Activated CD4-positive, alpha-beta memory T cell treated with anti-CD3 and anti-CD28 coated beads for 36 hours (primary cell): Measurements from ENCODE around the gene CADPS2. TPM values are rescaled to one million over a fixed set of nuclear protein-coding genes. Genes with fewer than 3 reads are reported as not detected.

Experiments used
- CTCF ChIA-PET: fragments of 350-600 bp; sonication (Branson Sonifier 250); formaldehyde crosslinking; loops from one replicate; lab custom pipeline; 2021; ENCODE audit warnings: antibody characterized with exemption, inconsistent platforms; lab: Charles Lee
- POLR2A ChIA-PET: fragments of 350-600 bp; sonication (Branson Sonifier 250); formaldehyde crosslinking; loops from one replicate; lab custom pipeline; 2021; ENCODE audit warnings: antibody characterized with exemption; lab: Charles Lee
- DNase-seq: peaks from one replicate; pipeline ENCODE4 v3.0.0-alpha.2; 2020
- H3K27ac Mint-ChIP-seq: one replicate; pipeline ENCODE4 v1.8.0; 2021; ENCODE audit warnings: mixed read lengths
- H3K27me3 Mint-ChIP-seq: one replicate; pipeline ENCODE4 v1.8.0; 2021; ENCODE audit warnings: mixed read lengths
- H3K36me3 Mint-ChIP-seq: one replicate; pipeline ENCODE4 v1.8.0; 2021; ENCODE audit warnings: mixed read lengths
- H3K4me1 Mint-ChIP-seq: one replicate; pipeline ENCODE4 v1.8.0; 2021; ENCODE audit warnings: low read depth, mixed read lengths
- H3K4me3 Mint-ChIP-seq: one replicate; pipeline ENCODE4 v1.8.0; 2021; ENCODE audit warnings: mild to moderate bottlenecking, mixed read lengths
- H3K9me3 Mint-ChIP-seq: one replicate; pipeline ENCODE4 v1.8.0; 2021; ENCODE audit warnings: mixed read lengths
- intact Hi-C: fragments of 100-400 bp; cut with micrococcal nuclease; formaldehyde crosslinking; loops from one replicate; pipeline ENCODE4 v1.15.1; 2023
- total RNA-seq, 2 experiments: library from RNA; stranded (reverse); gene quantifications; one replicate each; pipeline ENCODE4 v1.2.3, GENCODE V29; 2021

The CADPS2 gene
- total RNA-seq, 2 experiments from 2014 or later: not detected

DNA sequence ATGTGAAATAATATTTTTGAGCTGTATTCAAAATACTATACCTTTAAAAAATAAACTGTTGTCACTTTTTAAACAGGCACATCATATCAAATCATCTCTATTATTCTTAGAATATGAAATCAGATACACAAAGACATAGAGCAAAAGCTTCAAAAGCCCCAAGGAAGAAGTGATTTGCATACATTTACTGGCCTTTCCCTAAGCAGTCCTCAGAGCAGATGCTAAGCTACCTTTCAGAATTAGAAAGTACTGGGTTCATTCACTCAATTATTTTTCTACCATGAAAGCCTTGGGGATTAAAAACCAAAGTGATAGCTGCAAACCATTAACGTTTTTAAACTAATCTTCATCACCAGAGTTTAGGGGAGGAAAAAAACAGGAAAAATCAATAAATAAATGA is 127.8 kb downstream of the CADPS2 start:
- Mint-ChIP-seq H3K4me3 (no peak overlapping the region), H3K36me3 (no peaks in the 10 kb centered on the region), H3K27me3 (no peaks in the 10 kb centered on the region), H3K27ac (no peak overlapping the region), H3K9me3 (peaks cover 2% of the 10 kb centered on the region), H3K4me1 (no peaks in the 10 kb centered on the region)
- POLR2A ChIA-PET: no interaction called here
- DNase-seq: no peak
- CTCF ChIA-PET: no interaction called here
- intact Hi-C loops: no loop called here

- intact Hi-C loops: no loop called here
- POLR2A ChIA-PET: no interaction called here
- H3K4me3 Mint-ChIP-seq: no peak overlapping the region
Observed at GRCh38 chr7:122756860-122757259, 129.4 kb downstream of the CADPS2 start.

DNA sequence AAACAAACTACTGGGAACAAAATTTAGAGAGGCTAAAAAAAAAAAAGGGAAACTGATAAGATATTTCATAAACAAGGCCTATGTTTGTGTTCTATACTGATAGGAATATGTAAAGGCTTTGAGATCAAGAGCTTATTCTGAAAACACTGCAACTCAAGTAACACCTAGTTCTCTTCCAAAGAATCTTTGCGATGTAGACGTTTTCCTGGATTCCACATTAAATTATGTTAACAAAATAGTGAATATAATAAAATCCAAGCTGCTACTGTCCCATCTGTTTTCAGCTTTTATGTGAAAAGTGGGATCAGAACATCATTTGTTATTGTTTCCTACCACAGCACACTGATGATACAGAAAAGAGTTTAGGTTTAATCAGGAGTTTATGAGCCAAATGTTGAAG is 130.6 kb downstream of the CADPS2 start:
- Mint-ChIP-seq H3K4me3 (no peak overlapping the region), H3K36me3 (no peaks in the 10 kb centered on the region), H3K27me3 (no peaks in the 10 kb centered on the region), H3K27ac (no peak overlapping the region), H3K4me1 (no peaks in the 10 kb centered on the region), H3K9me3 (no peaks in the 10 kb centered on the region)
- no peak for DNase-seq
- ChIA-PET CTCF (no interaction called here), POLR2A (no interaction called here)
- intact Hi-C loops: no loop called here

More at GRCh38 chr7:122756860-122757259, 129.4 kb downstream of the CADPS2 start:
- no peaks in the 10 kb centered on the region for H3K27me3 Mint-ChIP-seq
- no peak overlapping the region for H3K27ac Mint-ChIP-seq
- CTCF ChIA-PET: no interaction called here
- H3K4me1 Mint-ChIP-seq: no peaks in the 10 kb centered on the region
- no peak for DNase-seq
- H3K9me3 Mint-ChIP-seq: no peaks in the 10 kb centered on the region
- no peaks in the 10 kb centered on the region for H3K36me3 Mint-ChIP-seq

GRCh38 chr7:122752583-122752982 is 133.7 kb downstream of the CADPS2 start:
- no peaks in the 10 kb centered on the region for H3K27me3 Mint-ChIP-seq
- no peak for DNase-seq
- H3K4me3 Mint-ChIP-seq: no peak overlapping the region
- H3K27ac Mint-ChIP-seq: no peak overlapping the region
- ChIA-PET POLR2A (no interaction called here), CTCF (no interaction called here)
- intact Hi-C loops: no loop called here
- H3K9me3 Mint-ChIP-seq: no peaks in the 10 kb centered on the region
- H3K36me3 Mint-ChIP-seq: no peaks in the 10 kb centered on the region
- H3K4me1 Mint-ChIP-seq: no peaks in the 10 kb centered on the region

GRCh38 chr7:122750389-122750788 is 135.9 kb downstream of the CADPS2 start:
- no peak overlapping the region for H3K27ac Mint-ChIP-seq
- H3K27me3 Mint-ChIP-seq: no peaks in the 10 kb centered on the region
- CTCF ChIA-PET: no interaction called here
- DNase-seq: no peak
- peaks cover 4% of the 10 kb centered on the region for H3K9me3 Mint-ChIP-seq
- intact Hi-C loops: no loop called here
- H3K36me3 Mint-ChIP-seq: no peaks in the 10 kb centered on the region
- H3K4me3 Mint-ChIP-seq: no peak overlapping the region
- H3K4me1 Mint-ChIP-seq: no peaks in the 10 kb centered on the region
- POLR2A ChIA-PET: no interaction called here

- Mint-ChIP-seq H3K27me3 (no peaks in the 10 kb centered on the region), H3K4me3 (no peak overlapping the region), H3K36me3 (no peaks in the 10 kb centered on the region), H3K9me3 (peaks cover 4% of the 10 kb centered on the region), H3K27ac (no peak overlapping the region), H3K4me1 (no peaks in the 10 kb centered on the region)
- DNase-seq: no peak
- intact Hi-C loops: no loop called here
- ChIA-PET POLR2A (no interaction called here), CTCF (no interaction called here)
Observed at GRCh38 chr7:122748195-122748594, 138.1 kb downstream of the CADPS2 start.

GRCh38 chr7:122746948-122747347 is 139.3 kb downstream of the CADPS2 start:
- H3K36me3 Mint-ChIP-seq: no peaks in the 10 kb centered on the region
- no peak overlapping the region for H3K4me3 Mint-ChIP-seq
- intact Hi-C loops: no loop called here
- no peaks in the 10 kb centered on the region for H3K4me1 Mint-ChIP-seq
- DNase-seq: no peak
- ChIA-PET POLR2A (no interaction called here), CTCF (no interaction called here)
- peaks cover 4% of the 10 kb centered on the region for H3K9me3 Mint-ChIP-seq
- H3K27me3 Mint-ChIP-seq: no peaks in the 10 kb centered on the region
- no peak overlapping the region for H3K27ac Mint-ChIP-seq

DNA sequence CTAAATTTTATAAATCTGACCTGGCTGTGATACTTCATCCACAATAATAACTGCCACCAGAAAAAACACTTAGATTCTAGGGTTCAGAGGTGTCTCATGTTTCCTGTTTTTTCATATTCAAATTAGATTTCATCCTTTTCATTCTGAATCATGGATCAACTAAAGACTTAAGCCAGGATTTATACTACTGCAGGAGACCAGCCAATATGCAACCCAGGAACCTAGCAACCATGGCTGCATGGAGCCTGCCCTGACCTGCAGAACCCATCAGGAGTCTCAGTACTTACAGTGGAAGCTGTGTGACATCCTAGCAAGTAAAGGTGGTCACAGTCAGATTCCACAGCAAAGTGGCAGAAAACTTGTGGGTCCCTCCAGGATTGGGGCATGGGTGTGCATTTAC is 143.0 kb downstream of the CADPS2 start:
- H3K27ac Mint-ChIP-seq: no peak overlapping the region
- peaks cover 4% of the 10 kb centered on the region for H3K9me3 Mint-ChIP-seq
- H3K4me3 Mint-ChIP-seq: no peak overlapping the region
- ChIA-PET POLR2A (no interaction called here), CTCF (no interaction called here)
- no peaks in the 10 kb centered on the region for H3K4me1 Mint-ChIP-seq
- no peaks in the 10 kb centered on the region for H3K36me3 Mint-ChIP-seq
- intact Hi-C loops: no loop called here
- H3K27me3 Mint-ChIP-seq: no peaks in the 10 kb centered on the region
- DNase-seq: no peak

- POLR2A ChIA-PET: no interaction called here
- Mint-ChIP-seq H3K4me3 (no peak overlapping the region), H3K36me3 (no peaks in the 10 kb centered on the region), H3K27me3 (no peaks in the 10 kb centered on the region), H3K9me3 (no peaks in the 10 kb centered on the region), H3K4me1 (no peaks in the 10 kb centered on the region), H3K27ac (no peak overlapping the region)
- CTCF ChIA-PET: no interaction called here
- DNase-seq: no peak
- intact Hi-C loops: no loop called here
Observed at GRCh38 chr7:122738947-122739346, 147.3 kb downstream of the CADPS2 start.

GRCh38 chr7:122736183-122736582 is 150.1 kb downstream of the CADPS2 start:
- intact Hi-C loops: no loop called here

DNA sequence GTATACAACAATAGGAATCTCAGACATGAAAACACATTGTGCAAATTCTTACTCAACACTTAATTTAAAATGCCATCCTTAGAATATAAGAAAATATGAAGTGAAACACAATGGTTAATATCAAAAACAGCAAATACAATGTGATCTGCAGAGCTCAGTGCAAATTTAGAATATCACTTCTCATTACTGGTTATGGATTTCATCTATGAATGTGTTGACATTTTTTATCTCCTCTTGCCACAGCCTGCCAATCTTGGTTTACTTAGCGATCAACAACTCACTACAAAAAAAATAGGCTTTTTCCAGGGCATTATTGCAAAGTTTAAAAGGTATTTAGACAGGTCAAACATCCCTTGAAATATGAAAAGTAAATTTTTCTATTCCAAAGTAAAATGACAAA is 158.5 kb downstream of the CADPS2 start:
- CTCF ChIA-PET: no interaction called here
- Mint-ChIP-seq H3K27ac (no peak overlapping the region), H3K36me3 (no peaks in the 10 kb centered on the region), H3K4me1 (no peaks in the 10 kb centered on the region), H3K9me3 (peaks cover 9% of the 10 kb centered on the region), H3K27me3 (no peaks in the 10 kb centered on the region), H3K4me3 (no peak overlapping the region)
- DNase-seq: no peak
- intact Hi-C loops: no loop called here
- POLR2A ChIA-PET: no interaction called here

More at GRCh38 chr7:122736183-122736582, 150.1 kb downstream of the CADPS2 start:
- no peaks in the 10 kb centered on the region for H3K4me1 Mint-ChIP-seq
- POLR2A ChIA-PET: no interaction called here
- H3K27me3 Mint-ChIP-seq: no peaks in the 10 kb centered on the region
- H3K4me3 Mint-ChIP-seq: no peak overlapping the region
- no peak for DNase-seq
- no peaks in the 10 kb centered on the region for H3K9me3 Mint-ChIP-seq
- CTCF ChIA-PET: no interaction called here
- no peak overlapping the region for H3K27ac Mint-ChIP-seq
- H3K36me3 Mint-ChIP-seq: no peaks in the 10 kb centered on the region

DNA sequence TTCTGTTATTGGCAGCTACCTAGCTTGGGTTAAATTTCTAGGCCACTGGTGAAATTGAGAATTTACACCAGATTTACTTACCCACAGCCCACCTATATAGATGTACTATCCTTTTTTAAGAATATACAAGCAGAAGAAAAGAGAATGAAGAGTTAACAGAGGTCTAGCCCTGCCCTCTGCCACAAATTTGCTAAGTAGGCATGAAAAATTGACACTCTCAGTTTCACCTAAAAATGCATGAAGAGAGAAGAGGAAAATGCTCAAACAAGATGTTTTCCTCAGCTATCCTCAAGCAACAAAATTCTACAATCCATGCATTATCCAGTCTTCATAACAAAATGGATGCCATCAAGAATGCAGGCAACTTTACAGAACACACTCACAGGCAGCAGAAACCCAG is 158.9 kb downstream of the CADPS2 start:
- Mint-ChIP-seq H3K9me3 (peaks cover 9% of the 10 kb centered on the region), H3K36me3 (no peaks in the 10 kb centered on the region), H3K27ac (no peak overlapping the region), H3K27me3 (no peaks in the 10 kb centered on the region), H3K4me3 (no peak overlapping the region), H3K4me1 (no peaks in the 10 kb centered on the region)
- POLR2A ChIA-PET: no interaction called here
- intact Hi-C loops: no loop called here
- CTCF ChIA-PET: no interaction called here
- DNase-seq: no peak

GRCh38 chr7:122726881-122727280 is 159.4 kb downstream of the CADPS2 start:
- H3K27me3 Mint-ChIP-seq: no peaks in the 10 kb centered on the region
- intact Hi-C loops: no loop called here
- CTCF ChIA-PET: no interaction called here
- POLR2A ChIA-PET: no interaction called here
- H3K4me3 Mint-ChIP-seq: no peak overlapping the region
- peaks cover 9% of the 10 kb centered on the region for H3K9me3 Mint-ChIP-seq
- H3K4me1 Mint-ChIP-seq: no peaks in the 10 kb centered on the region
- DNase-seq: no peak
- H3K36me3 Mint-ChIP-seq: no peaks in the 10 kb centered on the region
- H3K27ac Mint-ChIP-seq: no peak overlapping the region

- intact Hi-C loops: no loop called here
- Mint-ChIP-seq H3K4me1 (no peaks in the 10 kb centered on the region), H3K4me3 (no peak overlapping the region), H3K27ac (no peak overlapping the region), H3K27me3 (no peaks in the 10 kb centered on the region), H3K36me3 (no peaks in the 10 kb centered on the region), H3K9me3 (peaks cover 21% of the 10 kb centered on the region)
- CTCF ChIA-PET: no interaction called here
- POLR2A ChIA-PET: no interaction called here
- no peak for DNase-seq
Observed at GRCh38 chr7:122724366-122724765, 161.9 kb downstream of the CADPS2 start.
